Lower leg skin (tissue), 4 donors: ENCODE results near the gene BCAR3. TPM values are rescaled to one million over a fixed set of nuclear protein-coding genes. Genes with fewer than 3 reads are reported as not detected.

Experiments
- DNase-seq, 2 donors: peaks; one replicate each; pipeline ENCODE4 v3.0.0-alpha.2; 2019; ENCODE audit warnings: low spot score in 2 of 2
- H3K4me3 ChIP-seq: fragments of 200-600 bp; sonication (generic); 2 replicates; pipeline ENCODE4 v1.5.1; 2017; ENCODE audit warnings: mild to moderate bottlenecking, low read depth; ENCODE audit not compliant: poor library complexity, severe bottlenecking
- CTCF ChIP-seq, 3 donors: fragments of 450-650 bp; IDR thresholded peaks; one replicate each; pipeline ENCODE4 v1.5.1; 2016; ENCODE audit warnings: antibody characterized with exemption in 3 of 3, mild to moderate bottlenecking in 3 of 3, moderate library complexity in 2 of 3
- POLR2A ChIP-seq, 2 donors: fragments of 450-650 bp; IDR thresholded peaks; one replicate each; pipeline ENCODE4 v1.6.1; 2016 to 2017; ENCODE audit warnings: antibody characterized with exemption in 2 of 2, mild to moderate bottlenecking in 1 of 2, moderate library complexity in 1 of 2
- WGBS, 2 donors: methylation state at CpG; one replicate each; pipeline ENCODE4 v1.1.5; 2018; 5-methylcytosine and 5-hydroxymethylcytosine counted together
- intact Hi-C: fragments of 100-400 bp; cut with DNase I; formaldehyde crosslinking; loops from one replicate; pipeline ENCODE4 v1.15.0; 2023; ENCODE audit warnings: low total_unique reads
- total RNA-seq, 4 donors: library from RNA; depleted of rRNA; stranded (reverse); fragments of >200 nt; gene quantifications; one replicate each; pipeline ENCODE4 v1.1.0, GENCODE V29; 2016

Gene BCAR3
- total RNA-seq, 4 donors from 2014 or later = 41.8 to 57.5 (median 45.8) TPM

DNA sequence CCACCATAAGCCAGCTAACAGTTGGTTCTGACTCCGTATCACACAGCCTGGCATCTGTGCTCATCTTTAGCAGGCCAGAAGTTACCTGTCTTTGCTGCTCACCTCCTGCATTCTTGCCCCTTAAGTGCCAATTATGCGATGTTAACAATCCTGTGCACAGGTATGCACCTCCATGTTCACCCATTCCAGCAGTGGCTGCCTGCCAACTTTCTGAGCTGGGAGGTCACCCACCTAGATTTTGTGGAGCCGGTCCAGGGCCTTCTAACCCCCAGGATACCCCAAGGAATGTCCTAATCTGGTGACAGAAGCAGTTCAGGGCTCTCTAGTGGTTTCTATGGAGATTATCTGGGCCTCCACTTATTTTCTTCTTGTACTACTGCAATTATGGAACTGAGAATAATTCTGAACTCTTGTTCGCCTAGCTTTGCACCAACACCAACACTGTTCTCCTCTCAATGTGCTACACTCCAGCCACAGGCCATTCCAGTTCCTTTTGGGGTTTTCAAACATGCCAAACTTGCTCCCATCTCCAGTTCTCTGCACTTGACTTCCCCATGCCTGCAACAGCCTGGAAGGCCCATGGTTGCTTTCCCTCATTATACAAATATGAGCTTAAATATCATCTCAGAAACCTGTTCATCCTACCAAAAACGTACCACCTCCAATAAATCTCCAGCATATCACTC, 9.0 kb downstream of the BCAR3 start:
- intact Hi-C loops = no loop called here
- TF ChIP-seq CTCF (IDR thresholded peaks at IDR 0.05) = no peak
- no peak for TF ChIP-seq POLR2A (IDR thresholded peaks at IDR 0.05)
- DNase-seq = peak in 1 of 2 donors; percentile 56
- H3K4me3 ChIP-seq = no peak overlapping the region
- WGBS, 2 donors = 67 to 81% methylated on average over 5 of the region's 5 CpGs

- H3K4me3 ChIP-seq = no peak overlapping the region
- 46 to 71% methylated on average over 1 of the region's 1 CpG for WGBS, 2 donors
- no peak for TF ChIP-seq POLR2A (IDR thresholded peaks at IDR 0.05)
- TF ChIP-seq CTCF (IDR thresholded peaks at IDR 0.05) = no peak
- intact Hi-C loops = no loop called here
- DNase-seq = peak in 1 of 2 donors; percentile 89
Measured at GRCh38 chr1:93672069-93672468, 9.6 kb downstream of the BCAR3 start.

DNA sequence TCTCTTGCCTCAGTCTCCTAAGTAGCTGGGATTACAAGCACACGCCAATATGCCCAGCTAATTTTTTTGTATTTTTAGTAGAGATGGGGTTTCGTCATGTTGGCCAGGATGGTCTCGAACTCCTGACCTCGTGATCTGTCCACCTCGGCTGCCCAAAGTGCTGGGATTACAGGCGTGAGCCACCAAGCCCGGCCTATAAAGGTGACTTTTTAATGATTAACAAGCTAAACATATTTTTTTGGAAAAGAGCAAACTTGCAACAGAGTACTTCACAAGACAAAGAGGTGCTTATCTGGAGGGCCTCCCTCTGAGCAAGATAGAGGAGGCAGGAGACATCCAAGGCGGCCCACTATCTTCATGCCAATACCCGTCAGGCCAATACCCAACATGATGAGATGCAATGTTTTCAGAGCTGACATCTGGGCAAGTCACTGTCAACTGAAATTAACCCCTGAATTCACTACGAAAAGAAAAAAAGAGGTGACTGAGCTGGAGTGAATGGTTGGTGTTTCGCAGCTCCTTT, 10.5 kb downstream of the BCAR3 start:
- WGBS, 2 donors = 93 to 96% methylated on average over 11 of the region's 11 CpGs
- TF ChIP-seq POLR2A (IDR thresholded peaks at IDR 0.05) (no peak), CTCF (IDR thresholded peaks at IDR 0.05) (no peak)
- no peak overlapping the region for H3K4me3 ChIP-seq
- intact Hi-C loops = no loop called here
- DNase-seq = peak in 1 of 2 donors; percentile 52

DNA sequence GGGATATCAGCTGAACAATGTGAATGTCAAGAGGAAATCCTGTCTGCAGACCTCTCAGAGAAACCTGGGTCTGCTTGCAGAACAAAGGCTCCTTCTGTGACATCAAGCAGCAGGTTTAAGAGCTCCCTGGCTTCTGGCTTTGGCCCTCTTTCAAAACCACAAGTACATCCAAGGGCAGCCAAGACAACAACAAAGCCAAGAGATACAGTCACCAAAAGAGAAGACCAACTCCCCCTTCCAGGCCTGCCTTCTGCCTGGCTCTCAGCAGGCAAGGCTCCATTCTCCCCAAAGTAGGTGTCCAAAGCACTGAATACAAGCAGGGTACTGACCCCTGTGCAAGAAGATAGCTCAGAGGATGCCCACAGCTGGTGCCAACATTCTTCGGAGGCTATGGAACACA, 11.5 kb downstream of the BCAR3 start:
- TF ChIP-seq CTCF (IDR thresholded peaks at IDR 0.05) = no peak
- TF ChIP-seq POLR2A (IDR thresholded peaks at IDR 0.05) = no peak
- WGBS, 2 donors = 40 to 47% methylated on average over 1 of the region's 1 CpG
- intact Hi-C loops = no loop called here
- DNase-seq = peak in 1 of 2 donors; percentile 80
- H3K4me3 ChIP-seq = no peak overlapping the region

DNA sequence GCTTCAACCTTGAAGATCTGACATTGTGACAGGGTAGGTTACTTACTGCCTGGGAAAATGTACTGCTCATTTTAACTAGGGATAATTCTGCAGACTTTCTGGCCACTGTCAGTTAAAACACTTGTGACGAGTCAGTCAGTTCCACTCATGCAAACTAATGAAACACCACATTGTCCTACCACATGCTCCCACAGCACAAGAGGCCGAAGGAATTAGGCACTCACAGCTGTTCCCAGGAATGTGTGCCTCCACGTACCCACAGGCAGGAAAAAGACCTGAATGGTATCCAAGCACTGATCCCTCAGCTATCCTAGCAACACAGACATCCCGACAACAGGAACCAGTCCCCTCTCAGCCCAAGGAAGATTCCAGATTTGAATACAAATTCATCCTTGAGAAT, 12.3 kb downstream of the BCAR3 start:
- H3K4me3 ChIP-seq = no peak overlapping the region
- peak in 1 of 2 donors; percentile 17 for DNase-seq
- intact Hi-C loops = no loop called here
- 64 to 80% methylated on average over 4 of the region's 4 CpGs for WGBS, 2 donors
- TF ChIP-seq CTCF (IDR thresholded peaks at IDR 0.05) (no peak), POLR2A (IDR thresholded peaks at IDR 0.05) (no peak)
